Astrocyte of the cerebellum (primary cell): ENCODE data around the gene SV2C.

Source experiments
- DNase-seq: peaks from one replicate; pipeline ENCODE4 v3.0.0-alpha.2; 2011; ENCODE audit warnings: low read depth
- H3K4me3 ChIP-seq: 2 replicates; pipeline ENCODE4 v1.5.1; 2011; ENCODE audit warnings: mild to moderate bottlenecking, low read depth, low read length, moderate library complexity
- in situ Hi-C: cut with HindIII; loops from 2 replicates; pipeline ENCODE4 v1.10.0; 2017; ENCODE audit warnings: low sequenced_read_pairs
- TF ChIP-seq, protein P1 (sequence below): IDR thresholded peaks from 2 replicates; pipeline ENCODE4 v1.5.1; 2012; ENCODE audit warnings: low read length, low read depth, moderate library complexity, mild to moderate bottlenecking; ENCODE audit errors: missing control alignments

The SV2C gene

GRCh38 chr5:76341651-76342334, 258.6 kb downstream of the SV2C start:
- DNase-seq, result no peak
- in situ Hi-C loops, result no loop called here
- H3K4me3 ChIP-seq, result no peak overlapping the region
- TF ChIP-seq, protein P1, sequence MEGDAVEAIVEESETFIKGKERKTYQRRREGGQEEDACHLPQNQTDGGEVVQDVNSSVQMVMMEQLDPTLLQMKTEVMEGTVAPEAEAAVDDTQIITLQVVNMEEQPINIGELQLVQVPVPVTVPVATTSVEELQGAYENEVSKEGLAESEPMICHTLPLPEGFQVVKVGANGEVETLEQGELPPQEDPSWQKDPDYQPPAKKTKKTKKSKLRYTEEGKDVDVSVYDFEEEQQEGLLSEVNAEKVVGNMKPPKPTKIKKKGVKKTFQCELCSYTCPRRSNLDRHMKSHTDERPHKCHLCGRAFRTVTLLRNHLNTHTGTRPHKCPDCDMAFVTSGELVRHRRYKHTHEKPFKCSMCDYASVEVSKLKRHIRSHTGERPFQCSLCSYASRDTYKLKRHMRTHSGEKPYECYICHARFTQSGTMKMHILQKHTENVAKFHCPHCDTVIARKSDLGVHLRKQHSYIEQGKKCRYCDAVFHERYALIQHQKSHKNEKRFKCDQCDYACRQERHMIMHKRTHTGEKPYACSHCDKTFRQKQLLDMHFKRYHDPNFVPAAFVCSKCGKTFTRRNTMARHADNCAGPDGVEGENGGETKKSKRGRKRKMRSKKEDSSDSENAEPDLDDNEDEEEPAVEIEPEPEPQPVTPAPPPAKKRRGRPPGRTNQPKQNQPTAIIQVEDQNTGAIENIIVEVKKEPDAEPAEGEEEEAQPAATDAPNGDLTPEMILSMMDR, result no peak

DNA sequence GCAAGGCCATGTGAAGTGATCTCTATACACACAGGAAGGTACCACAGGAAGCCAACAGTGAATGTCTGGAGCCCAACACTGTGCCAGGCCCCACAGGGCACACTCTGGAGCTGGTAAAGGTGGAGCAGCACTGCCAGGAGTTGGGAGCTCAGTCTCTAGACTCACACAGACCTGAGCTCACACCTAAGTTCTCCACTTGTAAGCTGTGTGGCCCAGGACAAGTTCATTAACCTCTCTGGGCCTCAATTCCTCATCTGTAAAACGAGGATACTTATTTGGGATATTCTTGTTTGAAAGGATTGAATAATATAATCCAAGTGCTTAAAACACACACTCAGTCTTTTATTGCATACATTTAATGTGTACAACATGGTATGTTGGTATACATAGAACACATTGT, 259.3 kb downstream of the SV2C start:
- no peak for DNase-seq
- TF ChIP-seq, protein P1, result no peak
- no peak overlapping the region for H3K4me3 ChIP-seq
- in situ Hi-C loops, result no loop called here

DNA sequence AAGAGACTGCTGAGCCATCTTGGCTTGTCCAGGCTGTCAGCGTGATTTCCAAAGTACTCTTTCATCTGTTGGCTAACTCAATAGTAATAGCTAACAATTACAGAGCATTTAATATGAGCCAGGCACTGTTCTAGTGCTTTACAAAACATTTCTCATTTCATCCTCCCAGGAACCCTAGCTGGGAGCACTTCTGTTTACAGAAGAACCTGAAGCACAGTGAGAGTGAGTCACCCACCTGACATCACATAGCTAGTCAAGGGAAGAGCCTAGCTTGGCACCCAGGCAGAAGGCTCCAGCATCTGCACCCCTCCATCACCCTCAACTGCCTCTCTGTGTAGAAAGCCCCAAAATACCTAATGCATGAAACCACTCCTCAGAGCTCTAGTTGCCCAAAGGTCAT, 262.4 kb downstream of the SV2C start:
- no peak for DNase-seq
- in situ Hi-C loops, result no loop called here
- H3K4me3 ChIP-seq, result no peak overlapping the region
- TF ChIP-seq, protein P1, result no peak

GRCh38 chr5:76351176-76351575, 268.0 kb downstream of the SV2C start:
- DNase-seq, result no peak
- TF ChIP-seq, protein P1, result no peak
- in situ Hi-C loops, result no loop called here
- H3K4me3 ChIP-seq, result no peak overlapping the region

DNA sequence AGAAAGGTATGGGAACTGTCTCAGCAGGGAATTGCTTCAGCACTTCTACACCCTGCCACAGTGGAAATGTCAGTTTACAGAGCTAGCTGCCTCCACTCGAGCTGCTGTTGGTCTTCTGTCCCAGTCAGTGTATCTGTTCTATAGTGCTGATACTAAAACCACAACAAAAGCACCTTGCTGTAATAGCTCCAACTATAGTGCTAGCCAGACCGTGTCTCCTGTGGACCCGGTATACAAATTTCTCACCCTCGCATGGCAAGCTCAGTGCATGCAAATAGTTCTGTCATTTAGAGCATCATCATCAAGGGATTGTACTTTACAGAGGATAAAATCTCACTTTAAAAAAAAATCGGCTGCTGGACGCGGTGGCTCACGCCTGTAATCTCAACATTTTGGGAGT, 268.4 kb downstream of the SV2C start:
- no peak for DNase-seq
- in situ Hi-C loops, result no loop called here
- TF ChIP-seq, protein P1, result no peak
- no peak overlapping the region for H3K4me3 ChIP-seq

GRCh38 chr5:76356887-76357286, 273.7 kb downstream of the SV2C start:
- DNase-seq, result no peak
- H3K4me3 ChIP-seq, result no peak overlapping the region
- TF ChIP-seq, protein P1, result no peak
- in situ Hi-C loops, result no loop called here
